IMR-90 (cell line): Measurements from ENCODE around the gene FAM234A.

Experiments
- BHLHE40 ChIP-seq: fragments of 150-350 bp; IDR thresholded peaks from 2 replicates; pipeline ENCODE4 v1.6.1; 2016; ENCODE audit warnings: mild to moderate bottlenecking, low read depth, low read length
- CEBPB ChIP-seq: IDR thresholded peaks from 2 replicates; pipeline ENCODE4 v1.6.1; 2012; ENCODE audit warnings: low read depth, low read length, improper control_type of control experiment
- CTCF ChIP-seq: conservative IDR thresholded peaks from 2 replicates; pipeline ENCODE4 v1.5.1; 2012; ENCODE audit warnings: mild to moderate bottlenecking, low read depth, low read length, improper control_type of control experiment
- FOS ChIP-seq: fragments of 150-350 bp; IDR thresholded peaks from 2 replicates; pipeline ENCODE4 v1.6.1; 2016; ENCODE audit warnings: low read depth, low read length
- MAZ ChIP-seq: IDR thresholded peaks from 2 replicates; pipeline ENCODE4 v1.6.1; 2012; ENCODE audit warnings: low read depth, mild to moderate bottlenecking, low read length, improper control_type of control experiment, moderate library complexity, borderline replicate concordance
- MXI1 ChIP-seq: IDR thresholded peaks from 2 replicates; pipeline ENCODE4 v1.6.1; 2012; ENCODE audit warnings: low read depth, mild to moderate bottlenecking, low read length, moderate library complexity, borderline replicate concordance
- POLR2A ChIP-seq: IDR thresholded peaks from 2 replicates; pipeline ENCODE4 v1.6.1; 2012; ENCODE audit warnings: mild to moderate bottlenecking, low read depth, low read length
- RAD21 ChIP-seq: IDR thresholded peaks from 2 replicates; pipeline ENCODE4 v1.6.1; 2012; ENCODE audit warnings: low read length, improper control_type of control experiment
- RCOR1 ChIP-seq: IDR thresholded peaks from 2 replicates; pipeline ENCODE4 v1.6.1; 2012; ENCODE audit warnings: mild to moderate bottlenecking, low read length, improper control_type of control experiment; ENCODE audit not compliant: insufficient replicate concordance
- RFX5 ChIP-seq: IDR thresholded peaks from 2 replicates; pipeline ENCODE4 v1.8.0; 2012; ENCODE audit warnings: low read depth, mild to moderate bottlenecking, low read length, moderate library complexity
- SMC3 ChIP-seq: fragments of 150-350 bp; IDR thresholded peaks from 2 replicates; pipeline ENCODE4 v1.6.1; 2016; ENCODE audit warnings: low read depth, mild to moderate bottlenecking, antibody characterized with exemption, low read length, moderate library complexity
- USF2 ChIP-seq: fragments of 150-350 bp; IDR thresholded peaks from 2 replicates; pipeline ENCODE4 v1.6.1; 2017; ENCODE audit warnings: mild to moderate bottlenecking, antibody characterized with exemption, low read length, low read depth

- no peak for TF ChIP-seq CEBPB
- no peak for TF ChIP-seq MAZ
- TF ChIP-seq SMC3: no peak
- TF ChIP-seq POLR2A: no peak
- TF ChIP-seq CTCF: no peak
- TF ChIP-seq RFX5: no peak
- TF ChIP-seq MXI1: no peak
- no peak for TF ChIP-seq RCOR1
- no peak for TF ChIP-seq BHLHE40
- TF ChIP-seq RAD21: no peak
- TF ChIP-seq USF2: no peak
- no peak for TF ChIP-seq FOS
These were observed 33.8 kb downstream of the FAM234A start for GRCh38 chr16:268141-269053.
